Sigmoid colon (tissue), 4 donors: ENCODE results near the gene LRP1B.

ENCODE experiments used
- EP300 ChIP-seq, 4 donors: sonication (generic); formaldehyde crosslinking; IDR thresholded peaks; one replicate each; pipeline ENCODE4 v1.6.1; 2017; ENCODE audit warnings: antibody characterized with exemption in 4 of 4
- TF ChIP-seq, protein P1 (sequence below), 4 experiments: fragments of 450-650 bp in 3 of 4; fragments of 200-600 bp in 1 of 4; IDR thresholded peaks; one replicate each; pipeline ENCODE4 v1.5.1; 2016 to 2019; ENCODE audit warnings: antibody characterized with exemption in 4 of 4, mild to moderate bottlenecking in 3 of 4, moderate library complexity in 2 of 4

DNA sequence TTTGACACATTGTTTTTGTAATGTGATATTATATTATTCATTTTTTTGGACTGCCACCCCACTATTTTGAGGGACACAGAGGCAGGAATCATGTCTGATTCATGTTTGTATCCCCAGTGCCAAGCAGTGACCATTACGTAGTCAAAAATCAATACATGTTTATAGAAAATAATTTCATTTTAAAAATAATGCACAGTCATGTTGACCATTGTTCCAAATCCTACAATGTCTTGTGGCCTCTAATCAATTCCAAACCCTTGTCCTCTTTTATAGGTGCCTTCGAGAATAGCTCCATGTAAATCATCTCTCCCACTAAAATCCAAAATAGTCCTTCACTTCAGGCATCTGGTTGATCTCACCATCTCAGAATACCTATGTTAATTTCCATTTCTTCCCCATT lies 454.7 kb downstream of the LRP1B start:
- TF ChIP-seq, protein P1, sequence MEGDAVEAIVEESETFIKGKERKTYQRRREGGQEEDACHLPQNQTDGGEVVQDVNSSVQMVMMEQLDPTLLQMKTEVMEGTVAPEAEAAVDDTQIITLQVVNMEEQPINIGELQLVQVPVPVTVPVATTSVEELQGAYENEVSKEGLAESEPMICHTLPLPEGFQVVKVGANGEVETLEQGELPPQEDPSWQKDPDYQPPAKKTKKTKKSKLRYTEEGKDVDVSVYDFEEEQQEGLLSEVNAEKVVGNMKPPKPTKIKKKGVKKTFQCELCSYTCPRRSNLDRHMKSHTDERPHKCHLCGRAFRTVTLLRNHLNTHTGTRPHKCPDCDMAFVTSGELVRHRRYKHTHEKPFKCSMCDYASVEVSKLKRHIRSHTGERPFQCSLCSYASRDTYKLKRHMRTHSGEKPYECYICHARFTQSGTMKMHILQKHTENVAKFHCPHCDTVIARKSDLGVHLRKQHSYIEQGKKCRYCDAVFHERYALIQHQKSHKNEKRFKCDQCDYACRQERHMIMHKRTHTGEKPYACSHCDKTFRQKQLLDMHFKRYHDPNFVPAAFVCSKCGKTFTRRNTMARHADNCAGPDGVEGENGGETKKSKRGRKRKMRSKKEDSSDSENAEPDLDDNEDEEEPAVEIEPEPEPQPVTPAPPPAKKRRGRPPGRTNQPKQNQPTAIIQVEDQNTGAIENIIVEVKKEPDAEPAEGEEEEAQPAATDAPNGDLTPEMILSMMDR (IDR thresholded peaks at IDR 0.05), result no peak
- no peak for TF ChIP-seq EP300 (IDR thresholded peaks at IDR 0.05)
